Neural cell (in vitro differentiated cells): ENCODE data around the gene IMPA2. TPM values are rescaled to one million over a fixed set of nuclear protein-coding genes. Genes with fewer than 3 reads are reported as not detected.

ENCODE experiments used
- H2AFZ ChIP-seq: fragments of 200-600, 300-800 bp; sonication (generic), shearing (Covaris generic); 2 replicates; pipeline ENCODE4 v1.6.0; 2014; ENCODE audit warnings: low read depth, mild to moderate bottlenecking, antibody characterized with exemption, low read length, moderate library complexity
- H3F3A ChIP-seq: fragments of 200-600 bp; shearing (Covaris generic); 2 replicates; pipeline ENCODE4 v1.6.1; 2016; ENCODE audit warnings: mild to moderate bottlenecking, moderate library complexity, mixed read lengths, antibody characterized with exemption, low read length; ENCODE audit not compliant: insufficient read depth, poor library complexity, severe bottlenecking
- H3K27ac ChIP-seq: fragments of 200-600, 300-800 bp; sonication (generic), shearing (Covaris generic); 2 replicates; pipeline ENCODE4 v1.5.1; 2014; ENCODE audit warnings: mild to moderate bottlenecking, low read length, moderate library complexity
- H3K27me3 ChIP-seq: fragments of 300-800, 200-600 bp; sonication (generic), shearing (Covaris generic); 2 replicates; pipeline ENCODE4 v1.6.0; 2014; ENCODE audit warnings: mild to moderate bottlenecking, low read depth, low read length, moderate library complexity; ENCODE audit not compliant: insufficient read depth
- H3K36me3 ChIP-seq: fragments of 300-800, 200-600 bp; sonication (generic), shearing (Covaris generic); 2 replicates; pipeline ENCODE4 v1.5.1; 2014; ENCODE audit warnings: mild to moderate bottlenecking, antibody characterized with exemption, low read length, moderate library complexity; ENCODE audit not compliant: insufficient read depth
- H3K4me2 ChIP-seq: fragments of 300-800, 200-600 bp; sonication (generic), shearing (Covaris generic); 2 replicates; pipeline ENCODE4 v1.6.0; 2014; ENCODE audit warnings: mild to moderate bottlenecking, low read length
- H3K4me3 ChIP-seq: fragments of 300-800, 200-600 bp; sonication (generic), shearing (Covaris generic); 2 replicates; pipeline ENCODE4 v1.5.1; 2014; ENCODE audit warnings: mild to moderate bottlenecking, low read length, moderate library complexity
- H3K79me2 ChIP-seq: fragments of 200-600 bp; shearing (Covaris generic); replicated peaks from 2 replicates; pipeline ENCODE4 v1.6.0; 2014; ENCODE audit warnings: mild to moderate bottlenecking, low read length, moderate library complexity; ENCODE audit not compliant: insufficient read depth
- H3K9ac ChIP-seq: fragments of 300-800, 200-600 bp; sonication (generic), shearing (Covaris generic); 2 replicates; pipeline ENCODE4 v1.6.1; 2016; ENCODE audit warnings: mild to moderate bottlenecking, low read length, mixed read lengths
- H3K9me2 ChIP-seq: fragments of 200-600 bp; shearing (Covaris generic); 2 replicates; pipeline ENCODE4 v1.6.1; 2016; ENCODE audit warnings: mild to moderate bottlenecking, low read length, mixed read lengths; ENCODE audit not compliant: insufficient read depth
- H3K9me3 ChIP-seq: fragments of 200-600, 300-800 bp; sonication (generic), shearing (Covaris generic); 2 replicates; pipeline ENCODE4 v1.6.1; 2016; ENCODE audit warnings: mild to moderate bottlenecking, mixed run types, low read length, moderate library complexity, mixed read lengths
- H4K20me1 ChIP-seq: fragments of 200-600 bp; shearing (Covaris generic); 2 replicates; pipeline ENCODE4 v1.6.1; 2016; ENCODE audit warnings: mild to moderate bottlenecking, mixed run types; ENCODE audit not compliant: insufficient read depth
- CTCF ChIP-seq: fragments of 450-650 bp; IDR thresholded peaks from 2 replicates; pipeline ENCODE4 v1.5.1; 2014; ENCODE audit warnings: antibody characterized with exemption, mild to moderate bottlenecking, moderate library complexity; ENCODE audit not compliant: poor library complexity, severe bottlenecking
- EP300 ChIP-seq: fragments of 450-650 bp; conservative IDR thresholded peaks from 2 replicates; pipeline ENCODE4 v1.6.1; 2014; ENCODE audit warnings: antibody characterized with exemption, mild to moderate bottlenecking, moderate library complexity; ENCODE audit not compliant: poor library complexity, severe bottlenecking
- EZH2 ChIP-seq: fragments of 200-600, 300-800 bp; shearing (Covaris generic), sonication (generic); IDR thresholded peaks from 2 replicates; pipeline ENCODE4 v1.6.1; 2014; ENCODE audit warnings: antibody characterized with exemption, low read length, borderline replicate concordance, mild to moderate bottlenecking; ENCODE audit not compliant: insufficient read depth, poor library complexity, severe bottlenecking
- MXI1 ChIP-seq: fragments of 450-650 bp; conservative IDR thresholded peaks from 2 replicates; pipeline ENCODE4 v1.6.1; 2014; ENCODE audit warnings: antibody characterized with exemption, mild to moderate bottlenecking; ENCODE audit not compliant: poor library complexity, severe bottlenecking
- POLR2AphosphoS5 ChIP-seq: IDR thresholded peaks from 2 replicates; pipeline ENCODE4 v1.6.1; 2012
- RAD21 ChIP-seq: fragments of 450-650 bp; conservative IDR thresholded peaks from 2 replicates; pipeline ENCODE4 v1.6.1; 2014; ENCODE audit warnings: antibody characterized with exemption, mild to moderate bottlenecking, moderate library complexity
- REST ChIP-seq: IDR thresholded peaks from 2 replicates; pipeline ENCODE4 v1.6.1; 2012; ENCODE audit warnings: borderline replicate concordance
- SMC3 ChIP-seq: fragments of 450-650 bp; conservative IDR thresholded peaks from 2 replicates; pipeline ENCODE4 v1.6.1; 2014; ENCODE audit warnings: antibody characterized with exemption, mild to moderate bottlenecking, moderate library complexity; ENCODE audit not compliant: poor library complexity
- TAF1 ChIP-seq: IDR thresholded peaks from 2 replicates; pipeline ENCODE4 v1.6.1; 2012; ENCODE audit warnings: low read depth
- polyA plus RNA-seq: library from polyadenylated mRNA; depleted of rRNA; stranded (reverse); fragments of >200 nt; gene quantifications from 2 replicates; pipeline ENCODE4 v1.2.3, GENCODE V29; 2014

IMPA2 gene
- polyA plus RNA-seq, 1 donor from 2014 or later: 2.7 TPM

- Histone ChIP-seq H2AFZ (no peak overlapping the region), H3F3A (no peaks in the 10 kb centered on the region), H3K4me2 (no peak overlapping the region), H3K27ac (no peak overlapping the region), H3K36me3 (no peaks in the 10 kb centered on the region), H3K27me3 (no peaks in the 10 kb centered on the region), H3K9ac (no peak overlapping the region), H3K9me3 (no peaks in the 10 kb centered on the region), H3K9me2 (no peaks in the 10 kb centered on the region), H3K79me2 (no peaks in the 10 kb centered on the region), H4K20me1 (no peaks in the 10 kb centered on the region), H3K4me3 (no peak overlapping the region)
- TF ChIP-seq EP300: no peak
- no peak for TF ChIP-seq SMC3
- no peak for TF ChIP-seq REST
- TF ChIP-seq EZH2: no peak
- TF ChIP-seq CTCF: no peak
- TF ChIP-seq RAD21: no peak
These were observed 42.1 kb downstream of the IMPA2 start for GRCh38 chr18:12023375-12023774.

- TF ChIP-seq SMC3: no peak
- TF ChIP-seq MXI1: no peak
- no peak for TF ChIP-seq RAD21
- no peak for TF ChIP-seq POLR2AphosphoS5
- TF ChIP-seq REST: no peak
- TF ChIP-seq TAF1: no peak
- no peak for TF ChIP-seq EP300
- TF ChIP-seq EZH2: no peak
- no peak for TF ChIP-seq CTCF
- H3K36me3 ChIP-seq: no peaks in the 10 kb centered on the region
- H3K4me3 ChIP-seq: no peak overlapping the region
- H3K27ac ChIP-seq: no peak overlapping the region
- no peaks in the 10 kb centered on the region for H4K20me1 ChIP-seq
- no peaks in the 10 kb centered on the region for H3F3A ChIP-seq
- no peaks in the 10 kb centered on the region for H3K27me3 ChIP-seq
- no peak overlapping the region for H3K9ac ChIP-seq
- H3K9me2 ChIP-seq: no peaks in the 10 kb centered on the region
- H3K79me2 ChIP-seq: no peaks in the 10 kb centered on the region
- H3K9me3 ChIP-seq: no peaks in the 10 kb centered on the region
- H3K4me2 ChIP-seq: no peak overlapping the region
- no peak overlapping the region for H2AFZ ChIP-seq
These were observed 45.3 kb downstream of the IMPA2 start for GRCh38 chr18:12026562-12026961.
